LNCaP clone FGC (cell line): ENCODE measurements around the gene MYBBP1A.

ENCODE experiments used
- DNase-seq: peaks from one replicate; pipeline ENCODE4 v3.0.0-alpha.2; 2011; ENCODE audit warnings: low read depth
- H3K4me3 ChIP-seq: 2 replicates; pipeline ENCODE4 v1.5.1; 2011; ENCODE audit warnings: mild to moderate bottlenecking, low read depth, low read length, control low read depth
- CTCF ChIP-seq: IDR thresholded peaks from 2 replicates; pipeline ENCODE4 v1.5.1; 2012; ENCODE audit warnings: mild to moderate bottlenecking; ENCODE audit not compliant: control insufficient read depth, insufficient read depth; ENCODE audit errors: extremely low read depth

The MYBBP1A gene

GRCh38 chr17:4536259-4536741 lies 18.9 kb downstream of the MYBBP1A start:
- no peak overlapping the region for H3K4me3 ChIP-seq
- no peak for TF ChIP-seq CTCF
- DNase-seq: no peak

- H3K4me3 ChIP-seq: no peak overlapping the region
- TF ChIP-seq CTCF: no peak
- no peak for DNase-seq
Measured at GRCh38 chr17:4535667-4536258, 19.4 kb downstream of the MYBBP1A start.

- no peak for TF ChIP-seq CTCF
- DNase-seq: no peak
- H3K4me3 ChIP-seq: no peak overlapping the region
Measured at GRCh38 chr17:4534928-4535666, 20.1 kb downstream of the MYBBP1A start.

- no peak for DNase-seq
- H3K4me3 ChIP-seq: no peak overlapping the region
- TF ChIP-seq CTCF: no peak
Measured at GRCh38 chr17:4534515-4534914, 20.7 kb downstream of the MYBBP1A start.

GRCh38 chr17:4533523-4534504 lies 21.4 kb downstream of the MYBBP1A start:
- no peak for DNase-seq
- no peak for TF ChIP-seq CTCF
- no peak overlapping the region for H3K4me3 ChIP-seq

- DNase-seq: no peak
- H3K4me3 ChIP-seq: no peak overlapping the region
- no peak for TF ChIP-seq CTCF
Measured at GRCh38 chr17:4532860-4533522, 22.2 kb downstream of the MYBBP1A start.
